GM19468 (cell line): Measurements from ENCODE around the gene KRTAP4-11.
"Not testable (repeated sequence)": the region's sequence is repeated elsewhere in the genome, so short reads cannot be mapped to it uniquely, and the experiment has no call there.

Experiments used
- ATAC-seq: cut with Tn5 transposase; IDR thresholded peaks from one replicate; pipeline ENCODE4 v1.9.1; 2021; ENCODE audit warnings: mild to moderate bottlenecking, moderate library complexity, moderate number of reproducible peaks; ENCODE audit not compliant: unreplicated experiment; ENCODE audit errors: extremely low read depth

Gene KRTAP4-11

DNA sequence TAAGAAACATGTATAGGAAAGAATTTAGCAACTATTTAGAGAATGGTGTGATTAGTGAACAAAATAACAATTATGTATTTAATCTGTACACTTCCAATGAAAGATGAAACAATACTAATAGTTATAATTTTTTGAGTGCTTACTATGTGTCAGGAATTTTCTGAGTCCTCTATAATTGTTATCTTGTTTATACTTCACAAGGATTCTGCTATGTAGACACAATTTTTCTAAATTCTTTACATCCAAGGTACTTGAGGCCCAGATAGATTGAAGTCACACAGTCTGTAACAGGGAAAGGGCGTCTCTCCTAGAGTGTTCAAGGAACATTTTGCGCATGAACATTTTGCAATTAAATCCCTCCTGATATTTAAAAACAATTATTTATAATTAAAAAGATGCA, 6.9 kb upstream of the KRTAP4-11 start:
- no peak for ATAC-seq

DNA sequence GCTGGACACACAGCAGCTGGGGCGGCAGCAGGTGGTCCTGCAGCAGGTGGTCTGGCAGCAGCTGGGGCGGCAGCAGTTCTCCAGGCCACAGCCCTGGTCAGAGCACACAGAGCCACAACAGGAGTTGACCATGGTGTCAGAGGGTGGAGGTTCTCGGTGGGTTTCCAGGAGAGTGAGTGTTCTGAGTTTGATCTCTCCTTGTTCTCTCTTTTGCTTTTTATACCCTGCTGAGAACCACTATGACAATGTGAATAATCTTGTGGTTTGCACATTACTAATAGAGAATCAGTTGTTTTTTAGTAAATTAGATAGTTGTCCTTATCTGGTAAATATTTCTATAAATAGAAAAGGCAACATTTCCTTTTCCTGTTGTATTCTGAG, 5.8 kb upstream of the KRTAP4-11 start, which contains the start of gene KRTAP4-12:
Gene KRTAP4-12 (minus strand): TSS at position 192 of the 381 bp plus-strand sequence. CDS start 60 bp downstream, at position 132.
- not testable (repeated sequence) for ATAC-seq

GRCh38 chr17:41123292-41123990, 5.3 kb upstream of the KRTAP4-11 start:
- not testable (repeated sequence) for ATAC-seq

- ATAC-seq, result no peak
Measured at GRCh38 chr17:41121742-41122141, 3.6 kb upstream of the KRTAP4-11 start.

DNA sequence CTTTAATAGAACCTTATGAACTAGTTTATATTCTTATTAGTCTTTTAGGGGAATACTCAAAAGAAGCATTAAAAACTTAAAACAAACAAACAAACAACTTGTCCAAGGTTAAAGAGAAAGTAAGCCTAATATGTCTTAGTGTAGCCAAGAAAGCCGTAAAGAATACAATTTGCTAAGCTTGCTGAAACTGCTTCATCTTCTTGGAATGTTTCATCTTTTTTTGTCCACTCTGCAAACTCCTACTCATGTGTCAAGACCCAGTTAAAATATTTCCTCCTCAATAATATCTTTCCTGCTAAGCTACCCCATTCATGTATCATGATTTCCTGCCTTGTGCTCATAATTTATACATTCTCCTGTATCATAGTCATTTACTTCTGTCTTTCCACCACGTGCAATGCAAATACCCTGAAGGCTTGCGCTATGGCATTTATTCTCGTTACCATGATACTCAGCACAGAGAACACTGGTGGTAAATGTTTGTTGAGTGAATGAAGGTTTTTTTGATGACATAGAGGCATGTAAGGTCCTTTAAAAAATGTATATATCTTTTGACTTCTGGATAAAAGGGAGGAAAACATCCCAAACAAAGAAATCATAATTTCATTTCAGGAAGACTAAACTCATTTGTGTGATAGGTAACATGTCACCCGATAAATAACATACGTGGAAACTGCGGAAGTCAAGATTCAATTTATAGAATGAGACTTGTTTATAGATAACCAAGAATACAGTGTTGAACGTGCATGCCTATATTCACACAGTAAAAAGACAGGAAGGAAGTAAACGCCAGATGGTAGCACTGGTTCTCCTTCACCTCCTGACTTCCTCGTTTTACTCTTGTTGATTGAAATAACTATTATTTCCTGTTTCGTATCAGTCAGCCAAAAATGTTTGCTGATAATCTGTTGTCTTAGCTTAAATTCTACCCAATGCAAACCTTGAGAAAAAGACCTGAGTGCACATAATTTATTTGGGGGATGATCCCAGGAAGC, 1.8 kb upstream of the KRTAP4-11 start:
- not testable (repeated sequence) for ATAC-seq

DNA sequence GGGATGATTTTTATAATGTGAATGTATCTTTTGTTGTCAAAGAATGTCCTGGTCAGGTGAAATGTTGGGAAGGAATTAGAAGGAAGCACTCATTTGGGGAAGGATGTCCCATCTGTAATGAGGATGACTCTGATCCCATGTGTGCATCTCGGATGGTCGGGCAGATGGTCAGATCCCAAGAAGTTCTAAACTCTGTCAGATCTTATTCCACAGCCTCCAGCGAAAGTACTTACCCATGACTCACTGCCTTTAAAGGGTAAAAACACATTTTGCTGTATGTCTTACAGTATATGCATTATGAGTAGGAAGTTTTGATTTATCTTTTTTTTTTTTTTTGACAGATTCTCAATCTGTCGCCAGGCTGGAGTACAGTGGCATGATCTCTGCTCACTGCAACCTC, 548 bp upstream of the KRTAP4-11 start:
- ATAC-seq, result no peak

- no peak for ATAC-seq
Measured at GRCh38 chr17:41116297-41116696, 1.9 kb downstream of the KRTAP4-11 start.

GRCh38 chr17:41111151-41111885, 6.9 kb downstream of the KRTAP4-11 start:
- ATAC-seq, result no peak

- not testable (repeated sequence) for ATAC-seq
Measured at GRCh38 chr17:41108728-41109386, 9.3 kb downstream of the KRTAP4-11 start.

- ATAC-seq, result no peak
Measured at GRCh38 chr17:41107941-41108450, 10.2 kb downstream of the KRTAP4-11 start.

- not testable (repeated sequence) for ATAC-seq
Measured at GRCh38 chr17:41105347-41105746, 12.8 kb downstream of the KRTAP4-11 start, which contains the start of gene KRTAP4-9. Gene KRTAP4-9, plus strand, starts transcription at chr17:41105389. Its CDS starts 0 bp downstream, at chr17:41105389.

DNA sequence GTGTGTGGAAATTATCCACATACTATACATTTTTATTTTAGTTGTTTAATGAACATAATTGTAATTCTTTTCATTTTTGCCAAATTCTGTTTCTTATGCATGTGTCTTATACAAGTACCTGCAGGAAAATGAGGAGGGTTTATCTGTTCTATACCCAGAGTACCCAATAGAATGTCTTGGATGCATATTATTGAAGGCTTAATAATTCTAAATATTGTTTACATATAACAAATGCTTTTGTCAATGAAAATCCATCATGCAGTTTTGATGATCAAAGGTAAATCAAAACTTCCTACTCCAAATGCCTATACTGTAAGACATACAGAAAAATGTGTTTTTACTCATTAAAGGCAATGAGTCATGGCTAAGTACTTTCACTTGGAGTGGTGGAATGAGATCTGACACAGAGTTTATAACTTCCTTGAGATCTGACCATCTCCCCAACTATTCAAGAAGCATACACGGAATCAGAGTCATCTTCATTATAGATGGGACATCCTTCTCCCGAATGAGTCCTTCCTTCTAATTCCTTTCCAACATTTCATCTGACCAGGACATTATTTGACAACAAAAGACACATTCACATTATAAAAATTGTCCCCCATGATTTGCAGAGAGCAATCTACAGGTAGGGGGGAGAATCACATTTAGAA, 13.7 kb downstream of the KRTAP4-11 start:
- not testable (repeated sequence) for ATAC-seq

- ATAC-seq, result no peak
Measured at GRCh38 chr17:41103896-41104295, 14.3 kb downstream of the KRTAP4-11 start.

DNA sequence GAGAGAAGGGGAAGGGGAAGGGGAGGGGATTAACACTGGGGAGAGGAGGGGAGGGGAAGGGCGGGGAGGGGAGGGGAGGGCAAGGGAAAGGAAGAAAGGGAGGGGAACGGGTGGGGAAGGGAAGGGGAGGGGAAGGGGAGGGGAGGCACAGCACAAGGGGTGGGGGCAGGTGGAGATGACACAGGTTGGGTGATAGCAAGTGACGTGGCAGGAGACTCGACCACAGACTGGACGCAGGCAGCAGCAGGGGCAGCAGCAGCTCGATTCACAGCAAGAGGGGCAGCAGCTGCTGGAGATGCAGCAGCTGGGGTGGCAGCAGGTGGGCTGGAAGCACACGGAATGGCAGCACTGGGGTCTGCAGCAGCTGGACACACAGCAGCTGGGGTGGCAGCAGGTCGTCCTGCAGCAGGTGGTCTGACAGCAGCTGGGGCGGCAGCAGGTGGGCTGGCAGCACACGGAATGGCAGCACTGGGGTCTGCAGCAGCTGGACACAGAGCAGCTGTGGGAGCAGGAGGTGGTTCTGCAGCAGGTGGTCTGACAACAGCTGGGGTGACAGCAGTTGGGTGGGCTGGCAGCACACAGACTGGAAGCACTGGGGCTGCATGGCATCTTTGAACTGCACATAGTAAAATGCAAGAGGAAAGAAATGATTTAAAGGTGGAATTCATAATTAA, 16.4 kb downstream of the KRTAP4-11 start, which contains the start of gene KRTAP4-16:
Gene KRTAP4-16 (minus strand): TSS at position 624 of the 674 bp plus-strand sequence. CDS start 0 bp downstream, at position 624.
- ATAC-seq, result no peak

DNA sequence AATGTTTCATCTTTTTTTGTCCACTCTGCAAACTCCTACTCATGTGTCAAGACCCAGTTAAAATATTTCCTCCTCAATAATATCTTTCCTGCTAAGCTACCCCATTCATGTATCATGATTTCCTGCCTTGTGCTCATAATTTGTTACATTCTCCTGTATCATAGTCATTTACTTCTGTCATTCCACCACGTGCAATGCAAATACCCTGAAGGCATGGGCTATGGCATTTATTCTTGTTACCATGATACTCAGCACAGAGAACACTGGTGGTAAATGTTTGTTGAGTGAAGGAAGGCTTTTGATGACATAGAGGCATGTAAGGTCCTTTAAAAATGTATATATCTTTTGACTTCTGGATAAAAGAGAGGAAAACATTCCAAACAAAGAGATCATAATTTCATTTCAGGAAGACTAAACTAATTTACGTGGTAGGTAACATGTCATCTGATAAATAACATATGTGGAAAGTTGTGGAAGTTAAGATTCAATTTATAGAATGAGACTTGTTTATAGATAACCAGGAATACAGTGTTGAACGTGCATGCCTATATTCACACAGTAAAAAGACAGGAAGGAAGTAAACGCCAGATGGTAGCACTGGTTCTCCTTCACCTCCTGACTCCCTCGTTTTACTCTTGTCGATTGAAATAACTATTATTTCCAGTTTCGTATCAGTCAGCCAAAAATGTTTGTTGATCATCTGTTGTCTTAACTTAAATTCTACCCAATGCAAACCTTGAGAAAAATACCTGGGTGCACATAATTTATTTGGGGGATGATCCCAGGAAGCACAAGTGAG, 18.3 kb downstream of the KRTAP4-11 start:
- not testable (repeated sequence) for ATAC-seq

- no peak for ATAC-seq
Measured at GRCh38 chr17:41098481-41098880, 19.7 kb downstream of the KRTAP4-11 start.

DNA sequence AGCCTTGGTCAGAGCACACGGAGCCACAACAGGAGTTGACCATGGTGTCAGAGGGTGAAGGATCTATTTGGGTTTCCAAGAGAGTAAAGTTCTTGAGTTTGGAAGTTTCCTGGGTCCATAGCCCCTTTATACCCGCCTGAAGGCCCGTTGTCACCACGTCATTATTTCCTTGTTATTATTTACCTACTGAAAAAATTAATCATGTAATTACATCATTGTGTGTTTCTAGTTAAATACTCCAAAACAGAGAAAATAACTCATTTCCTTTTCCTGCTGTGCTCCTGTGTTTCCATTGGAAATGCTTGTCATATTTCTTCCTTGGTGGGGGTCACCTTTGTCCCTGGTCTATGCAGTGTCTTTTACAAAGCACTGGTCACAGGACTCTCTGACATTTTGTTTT, 20.1 kb downstream of the KRTAP4-11 start, which contains the start of gene KRTAP4-8:
Gene KRTAP4-8 (minus strand): TSS at position 101 of the 400 bp plus-strand sequence. CDS start 58 bp downstream, at position 43.
- no peak for ATAC-seq
